OCI-LY7 (cell line): ENCODE data around the gene STAT1.

Experiments used
- CTCF ChIP-seq: fragments of 200-600 bp; sonication (generic); conservative IDR thresholded peaks from 2 replicates; pipeline ENCODE4 v1.5.1; 2014; ENCODE audit warnings: mild to moderate bottlenecking, antibody characterized with exemption, low read length, moderate library complexity, mixed read lengths
- EZH2phosphoT487 ChIP-seq: fragments of 200-600 bp; sonication (generic); IDR thresholded peaks from 2 replicates; pipeline ENCODE4 v1.6.1; 2018; ENCODE audit warnings: low read depth, borderline replicate concordance, mild to moderate bottlenecking, mixed run types, antibody characterized with exemption, low read length, moderate library complexity, mixed read lengths

GRCh38 chr2:191001624-191002023 is 12.3 kb downstream of the STAT1 start:
- TF ChIP-seq CTCF (no peak), EZH2phosphoT487 (no peak)
